ENCODE results near the gene CHST13.
"Not testable (repeated sequence)": the region's sequence is repeated elsewhere in the genome, so short reads cannot be mapped to it uniquely, and the experiment has no call there.

The CHST13 gene

DNA sequence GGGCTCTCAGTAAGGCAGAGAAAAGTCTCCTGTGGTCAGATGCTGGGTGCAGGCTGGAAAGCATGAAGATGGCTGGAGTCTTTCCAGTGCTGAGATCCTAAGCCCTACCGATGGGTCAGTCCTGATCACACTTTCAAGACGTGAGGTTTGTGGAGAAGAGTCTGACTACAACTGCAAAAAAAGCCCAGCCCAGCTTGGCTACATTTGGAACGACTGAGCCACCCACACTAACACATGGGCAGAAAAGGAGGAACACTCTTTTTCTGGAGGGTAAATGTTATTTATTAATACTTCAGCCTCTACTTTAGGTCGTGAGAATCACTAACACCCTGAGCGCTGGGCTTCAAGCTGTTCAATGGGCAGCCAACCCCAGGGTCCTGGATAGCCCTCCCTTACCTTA is 56.8 kb downstream of the CHST13 start:
- Histone ChIP-seq H3K4me3 (ENCODE audit: low read length, poor library complexity, severe bottlenecking) (no peak overlapping the region), H3K79me2 (ENCODE audit: insufficient read depth, low read length) (no peaks in the 10 kb centered on the region), H3K4me1 (ENCODE audit: insufficient read depth, low read length, poor library complexity, severe bottlenecking) (no peaks in the 10 kb centered on the region), H3K27me3 (ENCODE audit: insufficient read depth, low read length, poor library complexity, severe bottlenecking) (no peaks in the 10 kb centered on the region), H3F3A (ENCODE audit: low read depth) (no peaks in the 10 kb centered on the region), H3K36me3 (ENCODE audit: insufficient read depth, low read length) (no peaks in the 10 kb centered on the region), H2AFZ (ENCODE audit: low read length) (no peak overlapping the region), H3K9me2 (replicated peaks; ENCODE audit: low read depth, low read length) (no peaks in the 10 kb centered on the region), H3K9me3 (ENCODE audit: insufficient read depth, low read depth, low read length) (no peaks in the 10 kb centered on the region), H3K9ac (ENCODE audit: low read depth, low read length, poor library complexity, severe bottlenecking) (no peak overlapping the region), H3K4me2 (ENCODE audit: low read depth, low read length, poor library complexity, severe bottlenecking) (no peak overlapping the region), H4K20me1 (ENCODE audit: insufficient read depth, low read length, poor library complexity, severe bottlenecking) (no peaks in the 10 kb centered on the region)
- TF ChIP-seq, protein P1, sequence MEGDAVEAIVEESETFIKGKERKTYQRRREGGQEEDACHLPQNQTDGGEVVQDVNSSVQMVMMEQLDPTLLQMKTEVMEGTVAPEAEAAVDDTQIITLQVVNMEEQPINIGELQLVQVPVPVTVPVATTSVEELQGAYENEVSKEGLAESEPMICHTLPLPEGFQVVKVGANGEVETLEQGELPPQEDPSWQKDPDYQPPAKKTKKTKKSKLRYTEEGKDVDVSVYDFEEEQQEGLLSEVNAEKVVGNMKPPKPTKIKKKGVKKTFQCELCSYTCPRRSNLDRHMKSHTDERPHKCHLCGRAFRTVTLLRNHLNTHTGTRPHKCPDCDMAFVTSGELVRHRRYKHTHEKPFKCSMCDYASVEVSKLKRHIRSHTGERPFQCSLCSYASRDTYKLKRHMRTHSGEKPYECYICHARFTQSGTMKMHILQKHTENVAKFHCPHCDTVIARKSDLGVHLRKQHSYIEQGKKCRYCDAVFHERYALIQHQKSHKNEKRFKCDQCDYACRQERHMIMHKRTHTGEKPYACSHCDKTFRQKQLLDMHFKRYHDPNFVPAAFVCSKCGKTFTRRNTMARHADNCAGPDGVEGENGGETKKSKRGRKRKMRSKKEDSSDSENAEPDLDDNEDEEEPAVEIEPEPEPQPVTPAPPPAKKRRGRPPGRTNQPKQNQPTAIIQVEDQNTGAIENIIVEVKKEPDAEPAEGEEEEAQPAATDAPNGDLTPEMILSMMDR (conservative IDR thresholded peaks at IDR 0.05; ENCODE audit: low read length), result no peak
- TF ChIP-seq EZH2phosphoT487 (IDR thresholded peaks at IDR 0.05; ENCODE audit: borderline replicate concordance), result no peak

DNA sequence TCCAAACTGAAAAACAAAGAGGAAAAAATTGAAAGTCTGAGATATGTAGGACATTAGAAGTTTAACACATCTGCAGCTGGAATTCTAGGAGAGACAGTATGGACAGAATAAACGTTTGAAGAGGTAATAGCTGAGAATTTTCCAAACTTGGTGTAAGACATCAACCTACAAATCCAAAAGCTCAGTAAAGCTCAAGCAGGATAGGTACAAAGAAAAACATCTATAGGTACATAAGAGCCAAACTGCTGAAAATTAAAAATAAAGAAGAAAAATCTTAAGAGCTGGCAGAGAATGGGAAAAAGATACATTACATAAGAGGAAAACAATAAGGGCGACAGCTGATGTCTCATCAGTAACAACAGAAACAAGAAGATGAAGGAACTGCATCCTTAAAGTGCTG is 57.6 kb downstream of the CHST13 start:
- H3K4me2 ChIP-seq (ENCODE audit: low read depth, low read length, poor library complexity, severe bottlenecking), result no peak overlapping the region
- no peak overlapping the region for H2AFZ ChIP-seq (ENCODE audit: low read length)
- no peaks in the 10 kb centered on the region for H3K36me3 ChIP-seq (ENCODE audit: insufficient read depth, low read length)
- no peaks in the 10 kb centered on the region for H4K20me1 ChIP-seq (ENCODE audit: insufficient read depth, low read length, poor library complexity, severe bottlenecking)
- H3F3A ChIP-seq (ENCODE audit: low read depth), result no peaks in the 10 kb centered on the region
- H3K9me2 ChIP-seq (replicated peaks; ENCODE audit: low read depth, low read length), result no peaks in the 10 kb centered on the region
- no peaks in the 10 kb centered on the region for H3K79me2 ChIP-seq (ENCODE audit: insufficient read depth, low read length)
- H3K27me3 ChIP-seq (ENCODE audit: insufficient read depth, low read length, poor library complexity, severe bottlenecking), result no peaks in the 10 kb centered on the region
- H3K4me3 ChIP-seq (ENCODE audit: low read length, poor library complexity, severe bottlenecking), result no peak overlapping the region
- no peak overlapping the region for H3K9ac ChIP-seq (ENCODE audit: low read depth, low read length, poor library complexity, severe bottlenecking)
- TF ChIP-seq EZH2phosphoT487 (IDR thresholded peaks at IDR 0.05; ENCODE audit: borderline replicate concordance), result no peak
- TF ChIP-seq, protein P1 (conservative IDR thresholded peaks at IDR 0.05; ENCODE audit: low read length), result no peak
- no peaks in the 10 kb centered on the region for H3K9me3 ChIP-seq (ENCODE audit: insufficient read depth, low read depth, low read length)
- H3K4me1 ChIP-seq (ENCODE audit: insufficient read depth, low read length, poor library complexity, severe bottlenecking), result no peaks in the 10 kb centered on the region

DNA sequence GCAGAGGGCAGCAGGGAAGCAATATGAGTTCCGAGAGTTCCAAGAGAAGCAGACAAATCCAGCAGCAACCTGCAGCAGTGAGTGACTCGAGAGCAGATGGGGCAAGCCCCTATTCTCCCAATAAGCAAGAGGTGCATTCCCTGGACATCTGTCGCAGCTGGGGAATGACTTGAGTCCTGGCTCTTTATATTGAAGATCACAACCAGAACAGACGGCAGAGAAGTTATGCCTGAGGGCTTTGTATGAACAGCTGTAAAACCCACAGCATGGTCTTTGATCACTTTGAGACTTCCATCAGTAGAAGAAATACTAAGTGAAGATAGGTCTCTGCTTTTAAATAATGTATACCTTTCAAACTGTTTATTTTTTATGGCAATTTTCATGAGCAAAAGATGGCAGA is 58.4 kb downstream of the CHST13 start:
- Histone ChIP-seq H3K4me2 (ENCODE audit: low read depth, low read length, poor library complexity, severe bottlenecking) (no peak overlapping the region), H3K4me1 (ENCODE audit: insufficient read depth, low read length, poor library complexity, severe bottlenecking) (no peaks in the 10 kb centered on the region), H3F3A (ENCODE audit: low read depth) (no peaks in the 10 kb centered on the region), H3K4me3 (ENCODE audit: low read length, poor library complexity, severe bottlenecking) (no peak overlapping the region), H3K27me3 (ENCODE audit: insufficient read depth, low read length, poor library complexity, severe bottlenecking) (no peaks in the 10 kb centered on the region), H3K9me3 (ENCODE audit: insufficient read depth, low read depth, low read length) (no peaks in the 10 kb centered on the region), H3K36me3 (ENCODE audit: insufficient read depth, low read length) (no peaks in the 10 kb centered on the region), H3K79me2 (ENCODE audit: insufficient read depth, low read length) (no peaks in the 10 kb centered on the region), H4K20me1 (ENCODE audit: insufficient read depth, low read length, poor library complexity, severe bottlenecking) (no peaks in the 10 kb centered on the region), H2AFZ (ENCODE audit: low read length) (no peak overlapping the region), H3K9ac (ENCODE audit: low read depth, low read length, poor library complexity, severe bottlenecking) (no peak overlapping the region), H3K9me2 (replicated peaks; ENCODE audit: low read depth, low read length) (no peaks in the 10 kb centered on the region)
- TF ChIP-seq, protein P1 (conservative IDR thresholded peaks at IDR 0.05; ENCODE audit: low read length), result no peak
- no peak for TF ChIP-seq EZH2phosphoT487 (IDR thresholded peaks at IDR 0.05; ENCODE audit: borderline replicate concordance)

DNA sequence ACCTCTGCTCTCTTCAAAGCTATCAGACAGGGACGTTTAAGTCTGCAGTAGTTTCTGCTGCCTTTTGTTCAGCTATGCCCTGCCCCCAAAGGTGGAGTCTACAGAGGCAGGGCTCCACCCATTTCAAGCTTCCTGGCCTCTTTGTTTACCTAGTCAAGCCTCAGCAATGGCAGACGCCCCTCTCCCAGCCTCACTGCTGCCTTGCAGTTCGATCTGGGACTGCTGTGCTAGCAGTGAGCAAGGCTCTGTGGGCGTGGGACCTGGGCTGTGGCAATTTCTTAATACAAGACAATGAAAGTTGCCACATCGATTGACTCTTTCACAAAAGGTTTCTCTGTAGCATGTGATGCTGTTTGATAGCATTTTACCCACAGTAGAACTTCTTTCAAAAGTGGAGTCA is 67.6 kb downstream of the CHST13 start:
- H2AFZ ChIP-seq (ENCODE audit: low read length); H3K4me2 ChIP-seq (ENCODE audit: low read depth, low read length, poor library complexity, severe bottlenecking); H3K4me3 ChIP-seq (ENCODE audit: low read length, poor library complexity, severe bottlenecking); H3K79me2 ChIP-seq (ENCODE audit: insufficient read depth, low read length); H3K27me3 ChIP-seq (ENCODE audit: insufficient read depth, low read length, poor library complexity, severe bottlenecking); H3K9ac ChIP-seq (ENCODE audit: low read depth, low read length, poor library complexity, severe bottlenecking); H3K9me3 ChIP-seq (ENCODE audit: insufficient read depth, low read depth, low read length); H3K36me3 ChIP-seq (ENCODE audit: insufficient read depth, low read length); H3F3A ChIP-seq (ENCODE audit: low read depth); H3K9me2 ChIP-seq (replicated peaks; ENCODE audit: low read depth, low read length); H3K4me1 ChIP-seq (ENCODE audit: insufficient read depth, low read length, poor library complexity, severe bottlenecking); H4K20me1 ChIP-seq (ENCODE audit: insufficient read depth, low read length, poor library complexity, severe bottlenecking): not testable (repeated sequence)

Data from Loucy (cell line).